SK-N-SH treated with all-trans-retinoic acid at 6 μM for 48 hours (cell line): ENCODE data around the gene CUBN.

Experiments
- ATAC-seq: fragments of 200-7000 bp; cut with Tn5 transposase; 3 replicates; pipeline ENCODE4 v1.9.1; 2020; ENCODE audit warnings: mild to moderate bottlenecking, moderate library complexity
- ARNTL ChIP-seq: fragments of 450-650 bp; formaldehyde crosslinking; IDR thresholded peaks from 2 replicates; pipeline ENCODE4 v1.5.0; 2020; ENCODE audit warnings: low read depth, mild to moderate bottlenecking, moderate library complexity, borderline replicate concordance
- BACH2 ChIP-seq: fragments of 250-450 bp; sonication (Bioruptor Pico); IDR thresholded peaks from 2 replicates; pipeline ENCODE4 v1.9.0; 2021; ENCODE audit warnings: mild to moderate bottlenecking, borderline replicate concordance
- CREB5 ChIP-seq: fragments of 250-450 bp; sonication (Bioruptor Pico); IDR thresholded peaks from 2 replicates; pipeline ENCODE4 v1.5.1; 2020; ENCODE audit warnings: low read depth, mild to moderate bottlenecking, moderate library complexity
- CSDC2 ChIP-seq: fragments of 250-450 bp; sonication (Bioruptor Pico); IDR thresholded peaks from 2 replicates; pipeline ENCODE4 v1.5.0; 2020; ENCODE audit warnings: mild to moderate bottlenecking, moderate library complexity
- ESRRG ChIP-seq: fragments of 250-450 bp; sonication (Bioruptor Pico); IDR thresholded peaks from 2 replicates; pipeline ENCODE4 v1.6.1; 2021; ENCODE audit warnings: mild to moderate bottlenecking
- GLIS3 ChIP-seq: fragments of 250-450 bp; sonication (Bioruptor Pico); IDR thresholded peaks from 2 replicates; pipeline ENCODE4 v1.5.0; 2020; ENCODE audit warnings: mild to moderate bottlenecking, moderate library complexity
- ISL1 ChIP-seq: fragments of 250-450 bp; sonication (Bioruptor Pico); IDR thresholded peaks from 2 replicates; pipeline ENCODE4 v2.1.2; 2022; ENCODE audit warnings: mild to moderate bottlenecking, moderate library complexity
- OSR1 ChIP-seq: fragments of 250-450 bp; sonication (Bioruptor Pico); IDR thresholded peaks from 2 replicates; pipeline ENCODE4 v1.8.0; 2022; ENCODE audit warnings: moderate library complexity, mild to moderate bottlenecking, inconsistent platforms
- POU6F1 ChIP-seq: fragments of 250-450 bp; sonication (Bioruptor Pico); IDR thresholded peaks from 2 replicates; pipeline ENCODE4 v1.8.0; 2021; ENCODE audit warnings: low read depth, mild to moderate bottlenecking, moderate library complexity, borderline replicate concordance
- PPARA ChIP-seq: fragments of 250-450 bp; sonication (Bioruptor Pico); IDR thresholded peaks from 2 replicates; pipeline ENCODE4 v1.5.0; 2020; ENCODE audit warnings: mild to moderate bottlenecking, borderline replicate concordance
- RARB ChIP-seq: fragments of 250-450 bp; sonication (Bioruptor Pico); IDR thresholded peaks from 2 replicates; pipeline ENCODE4 v1.8.0; 2021; ENCODE audit warnings: mild to moderate bottlenecking, moderate library complexity
- SNAI2 ChIP-seq: fragments of 250-450 bp; sonication (Bioruptor Pico); IDR thresholded peaks from 2 replicates; pipeline ENCODE4 v1.5.0; 2020; ENCODE audit warnings: mild to moderate bottlenecking, moderate library complexity
- TCF4 ChIP-seq: fragments of 250-450 bp; sonication (Bioruptor Pico); IDR thresholded peaks from 2 replicates; pipeline ENCODE4 v1.8.0; 2021; ENCODE audit warnings: mild to moderate bottlenecking, moderate library complexity, borderline replicate concordance
- TOX ChIP-seq: fragments of 250-450 bp; sonication (Bioruptor Pico); IDR thresholded peaks from 2 replicates; pipeline ENCODE4 v1.8.0; 2021; ENCODE audit warnings: mild to moderate bottlenecking, moderate library complexity, borderline replicate concordance
- ZC3H10 ChIP-seq: fragments of 250-450 bp; sonication (Bioruptor Pico); IDR thresholded peaks from 2 replicates; pipeline ENCODE4 v1.5.1; 2021; ENCODE audit warnings: mild to moderate bottlenecking, moderate library complexity
- ZFP3 ChIP-seq: fragments of 250-450 bp; sonication (Bioruptor Pico); IDR thresholded peaks from 2 replicates; pipeline ENCODE4 v1.5.0; 2020; ENCODE audit warnings: mild to moderate bottlenecking, moderate library complexity
- ZFP30 ChIP-seq: fragments of 450-650 bp; formaldehyde crosslinking; IDR thresholded peaks from 2 replicates; pipeline ENCODE4 v1.5.0; 2022; ENCODE audit warnings: mild to moderate bottlenecking, moderate library complexity
- ZNF565 ChIP-seq: fragments of 450-650 bp; formaldehyde crosslinking; conservative IDR thresholded peaks from 2 replicates; pipeline ENCODE4 v1.5.0; 2020; ENCODE audit warnings: low read depth, mild to moderate bottlenecking, moderate library complexity
- ZNF70 ChIP-seq: fragments of 450-650 bp; formaldehyde crosslinking; IDR thresholded peaks from 2 replicates; pipeline ENCODE4 v1.5.0; 2020; ENCODE audit warnings: mild to moderate bottlenecking, moderate library complexity
- ZNF8 ChIP-seq: fragments of 450-650 bp; formaldehyde crosslinking; IDR thresholded peaks from 2 replicates; pipeline ENCODE4 v1.5.0; 2020; ENCODE audit warnings: mild to moderate bottlenecking, moderate library complexity
- TF ChIP-seq, protein P1 (sequence below): fragments of 250-450 bp; sonication (Bioruptor Pico); IDR thresholded peaks from 2 replicates; pipeline ENCODE4 v1.5.1; 2021; ENCODE audit warnings: mild to moderate bottlenecking, moderate library complexity
- TF ChIP-seq, protein P2 (sequence below): fragments of 250-450 bp; sonication (Bioruptor Pico); IDR thresholded peaks from 2 replicates; pipeline ENCODE4 v1.8.0; 2020; ENCODE audit warnings: mild to moderate bottlenecking, moderate library complexity, borderline replicate concordance

Gene CUBN

DNA sequence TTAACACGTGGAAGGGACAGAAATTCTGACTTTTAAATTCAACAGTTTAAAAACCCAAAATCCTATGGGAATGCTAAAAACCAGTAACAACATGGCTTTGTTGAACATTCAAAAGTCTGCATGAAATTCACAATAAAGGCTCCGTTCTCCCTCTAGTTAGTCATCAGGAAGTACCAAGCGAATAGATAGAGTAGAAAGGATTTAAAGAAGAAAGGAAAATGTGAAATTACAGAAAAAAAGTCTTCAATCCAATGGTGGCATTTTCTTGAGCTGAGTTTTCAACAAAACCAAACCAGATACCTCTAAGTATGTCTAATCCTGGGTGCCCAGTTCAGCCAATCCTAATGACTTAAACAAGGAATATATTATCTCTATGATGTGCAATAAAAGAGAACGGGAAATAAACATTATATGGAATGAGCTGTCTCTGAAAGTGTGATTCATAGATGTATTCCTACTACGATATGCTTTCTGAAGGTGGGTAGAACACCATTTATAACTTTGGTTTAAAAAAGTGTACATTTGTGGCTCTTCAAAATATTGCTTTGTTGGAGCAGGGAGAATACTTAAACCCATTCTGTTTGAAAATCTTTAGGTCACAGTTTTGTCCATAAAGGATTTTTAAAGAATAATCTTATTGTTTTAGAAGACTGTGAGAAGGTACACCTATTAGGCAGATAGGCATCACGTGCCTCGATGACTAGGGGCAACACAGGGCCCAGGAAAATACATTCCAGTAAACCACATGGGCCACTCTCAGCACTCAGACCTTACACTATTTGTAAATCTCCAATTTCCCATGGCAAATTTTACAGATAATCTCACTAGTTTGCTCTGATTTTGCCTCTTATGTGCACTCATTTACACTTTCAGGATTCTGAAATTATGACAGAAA lies 87.7 kb downstream of the CUBN start:
- no peak for ATAC-seq

GRCh38 chr10:17038627-17039026 lies 91.0 kb downstream of the CUBN start:
- TF ChIP-seq ARNTL (CRISPR knock-in tag) (no peak), TOX (CRISPR knock-in tag) (no peak), POU6F1 (no peak), ZFP3 (no peak), ZNF70 (no peak), ISL1 (CRISPR knock-in tag) (no peak), ZC3H10 (CRISPR knock-in tag) (no peak), TCF4 (CRISPR knock-in tag) (no peak), ZFP30 (CRISPR knock-in tag) (no peak), ESRRG (CRISPR knock-in tag) (no peak), CREB5 (CRISPR knock-in tag) (no peak), GLIS3 (CRISPR knock-in tag) (no peak), PPARA (no peak), RARB (no peak), OSR1 (CRISPR knock-in tag) (no peak)
- ATAC-seq, result no peak

More for the DNA sequence above, 87.7 kb downstream of the CUBN start:
- TF ChIP-seq ZFP30 (CRISPR knock-in tag) (no peak), SNAI2 (CRISPR knock-in tag) (no peak), ARNTL (CRISPR knock-in tag) (no peak), ZNF565 (CRISPR knock-in tag) (no peak), CSDC2 (no peak), ZFP3 (no peak), ZNF70 (no peak), ZC3H10 (CRISPR knock-in tag) (no peak), POU6F1 (no peak), BACH2 (no peak), ZNF8 (no peak), TCF4 (CRISPR knock-in tag) (no peak), PPARA (no peak), TOX (CRISPR knock-in tag) (no peak), RARB (no peak), CREB5 (CRISPR knock-in tag) (no peak)
- TF ChIP-seq, protein P1, sequence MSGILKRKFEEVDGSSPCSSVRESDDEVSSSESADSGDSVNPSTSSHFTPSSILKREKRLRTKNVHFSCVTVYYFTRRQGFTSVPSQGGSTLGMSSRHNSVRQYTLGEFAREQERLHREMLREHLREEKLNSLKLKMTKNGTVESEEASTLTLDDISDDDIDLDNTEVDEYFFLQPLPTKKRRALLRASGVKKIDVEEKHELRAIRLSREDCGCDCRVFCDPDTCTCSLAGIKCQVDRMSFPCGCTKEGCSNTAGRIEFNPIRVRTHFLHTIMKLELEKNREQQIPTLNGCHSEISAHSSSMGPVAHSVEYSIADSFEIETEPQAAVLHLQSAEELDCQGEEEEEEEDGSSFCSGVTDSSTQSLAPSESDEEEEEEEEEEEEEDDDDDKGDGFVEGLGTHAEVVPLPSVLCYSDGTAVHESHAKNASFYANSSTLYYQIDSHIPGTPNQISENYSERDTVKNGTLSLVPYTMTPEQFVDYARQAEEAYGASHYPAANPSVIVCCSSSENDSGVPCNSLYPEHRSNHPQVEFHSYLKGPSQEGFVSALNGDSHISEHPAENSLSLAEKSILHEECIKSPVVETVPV (CRISPR knock-in tag), result no peak

GRCh38 chr10:17037910-17038309 lies 91.7 kb downstream of the CUBN start:
- TF ChIP-seq SNAI2 (CRISPR knock-in tag) (no peak), ARNTL (CRISPR knock-in tag) (no peak)
- ATAC-seq, result no peak

- ATAC-seq, result no peak
- TF ChIP-seq BACH2, result no peak
- TF ChIP-seq ARNTL (CRISPR knock-in tag), result no peak
- no peak for TF ChIP-seq ISL1 (CRISPR knock-in tag)
- no peak for TF ChIP-seq OSR1 (CRISPR knock-in tag)
- TF ChIP-seq ZNF565 (CRISPR knock-in tag), result no peak
- no peak for TF ChIP-seq ZNF70
- TF ChIP-seq, protein P2, sequence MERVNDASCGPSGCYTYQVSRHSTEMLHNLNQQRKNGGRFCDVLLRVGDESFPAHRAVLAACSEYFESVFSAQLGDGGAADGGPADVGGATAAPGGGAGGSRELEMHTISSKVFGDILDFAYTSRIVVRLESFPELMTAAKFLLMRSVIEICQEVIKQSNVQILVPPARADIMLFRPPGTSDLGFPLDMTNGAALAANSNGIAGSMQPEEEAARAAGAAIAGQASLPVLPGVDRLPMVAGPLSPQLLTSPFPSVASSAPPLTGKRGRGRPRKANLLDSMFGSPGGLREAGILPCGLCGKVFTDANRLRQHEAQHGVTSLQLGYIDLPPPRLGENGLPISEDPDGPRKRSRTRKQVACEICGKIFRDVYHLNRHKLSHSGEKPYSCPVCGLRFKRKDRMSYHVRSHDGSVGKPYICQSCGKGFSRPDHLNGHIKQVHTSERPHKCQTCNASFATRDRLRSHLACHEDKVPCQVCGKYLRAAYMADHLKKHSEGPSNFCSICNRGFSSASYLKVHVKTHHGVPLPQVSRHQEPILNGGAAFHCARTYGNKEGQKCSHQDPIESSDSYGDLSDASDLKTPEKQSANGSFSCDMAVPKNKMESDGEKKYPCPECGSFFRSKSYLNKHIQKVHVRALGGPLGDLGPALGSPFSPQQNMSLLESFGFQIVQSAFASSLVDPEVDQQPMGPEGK (CRISPR knock-in tag), result no peak
- no peak for TF ChIP-seq TOX (CRISPR knock-in tag)
- TF ChIP-seq ZC3H10 (CRISPR knock-in tag), result no peak
These were observed 94.2 kb downstream of the CUBN start for GRCh38 chr10:17035446-17035845.
